Sigmoid colon (tissue), 7 donors: ENCODE measurements around the gene MCF2L. TPM values are rescaled to one million over a fixed set of nuclear protein-coding genes. Genes with fewer than 3 reads are reported as not detected.
A peak's percentile ranks its signal among the peaks of the same experiment; 100 is the strongest.
"Not testable (repeated sequence)": the region's sequence is repeated elsewhere in the genome, so short reads cannot be mapped to it uniquely, and the experiment has no call there.

Source experiments
- DNase-seq: peaks from one replicate; pipeline ENCODE4 v3.0.0-alpha.2; 2019
- H3K27ac ChIP-seq, 4 donors: fragments of 200-600 bp; sonication (generic); one replicate each; pipeline ENCODE4 v1.5.1; 2016 to 2019; ENCODE audit warnings: mild to moderate bottlenecking in 1 of 4
- H3K27me3 ChIP-seq, 3 donors: fragments of 200-600 bp; sonication (generic); one replicate each; pipeline ENCODE4 v1.5.1; 2019; ENCODE audit warnings: mild to moderate bottlenecking in 1 of 3
- H3K36me3 ChIP-seq, 4 donors: fragments of 200-600 bp; sonication (generic); one replicate each; pipeline ENCODE4 v1.5.1; 2016 to 2019
- H3K4me1 ChIP-seq, 4 donors: fragments of 200-600 bp; sonication (generic); one replicate each; pipeline ENCODE4 v1.5.1; 2017 to 2019
- H3K4me3 ChIP-seq, 4 donors: fragments of 200-600 bp; sonication (generic); one replicate each; pipeline ENCODE4 v1.5.1; 2017 to 2019; ENCODE audit warnings: mild to moderate bottlenecking in 2 of 4, moderate library complexity in 1 of 4
- H3K9me3 ChIP-seq, 4 donors: fragments of 200-600 bp in 3 of 4; sonication (generic) in 3 of 4; one replicate each; pipeline versions ENCODE4 v1.5.1 to v1.6.1; 2013 to 2019
- EP300 ChIP-seq, 4 donors: sonication (generic); formaldehyde crosslinking; IDR thresholded peaks; one replicate each; pipeline ENCODE4 v1.6.1; 2017; ENCODE audit warnings: antibody characterized with exemption in 4 of 4
- POLR2A ChIP-seq, 2 donors: fragments of 450-650 bp; IDR thresholded peaks; one replicate each; pipeline ENCODE4 v1.6.1; 2016; ENCODE audit warnings: antibody characterized with exemption in 2 of 2, mild to moderate bottlenecking in 2 of 2, moderate library complexity in 2 of 2
- POLR2AphosphoS5 ChIP-seq, 4 donors: sonication (generic); formaldehyde crosslinking; IDR thresholded peaks; one replicate each; pipeline ENCODE4 v1.6.1; 2017; ENCODE audit warnings: antibody characterized with exemption in 4 of 4
- WGBS, 2 donors: extraction: QIAGEN DNeasy Blood & Tissue Kit; methylation state at CpG; one replicate each; pipeline ENCODE4 v1.1.7; 2013; 5-methylcytosine and 5-hydroxymethylcytosine counted together
- intact Hi-C: fragments of 100-400 bp; cut with DNase I; formaldehyde crosslinking; loops from one replicate; pipeline ENCODE4 v1.15.1; 2023
- polyA plus RNA-seq, 3 donors: library from polyadenylated mRNA; stranded (reverse); fragments of 200-250 nt; gene quantifications; one replicate each; pipeline ENCODE4 v1.2.3, GENCODE V29; 2013
- total RNA-seq, 4 donors: library from RNA; depleted of rRNA; stranded (reverse); fragments of >200 nt; gene quantifications; one replicate each; pipeline ENCODE4 v1.1.0, GENCODE V29; 2016
- TF ChIP-seq, protein P1 (sequence below), 4 experiments: fragments of 450-650 bp in 3 of 4; fragments of 200-600 bp in 1 of 4; IDR thresholded peaks; one replicate each; pipeline ENCODE4 v1.5.1; 2016 to 2019; ENCODE audit warnings: antibody characterized with exemption in 4 of 4, mild to moderate bottlenecking in 3 of 4, moderate library complexity in 2 of 4
- donor health status: healthy with polysubstance abuse.
- donor health status: Bipolar disorder and iron deficiency.
- donor health status: healthy.

The MCF2L gene
- total and polyA plus RNA-seq, 7 donors, result 7.5 to 59.9 (median 20.2) TPM

GRCh38 chr13:113029061-113029445, 60.0 kb downstream of the MCF2L start:
- no peak overlapping the region for H3K27ac ChIP-seq
- TF ChIP-seq EP300 (IDR thresholded peaks at IDR 0.05) (no peak), POLR2A (IDR thresholded peaks at IDR 0.05) (no peak), POLR2AphosphoS5 (IDR thresholded peaks at IDR 0.05) (no peak)
- TF ChIP-seq, protein P1, sequence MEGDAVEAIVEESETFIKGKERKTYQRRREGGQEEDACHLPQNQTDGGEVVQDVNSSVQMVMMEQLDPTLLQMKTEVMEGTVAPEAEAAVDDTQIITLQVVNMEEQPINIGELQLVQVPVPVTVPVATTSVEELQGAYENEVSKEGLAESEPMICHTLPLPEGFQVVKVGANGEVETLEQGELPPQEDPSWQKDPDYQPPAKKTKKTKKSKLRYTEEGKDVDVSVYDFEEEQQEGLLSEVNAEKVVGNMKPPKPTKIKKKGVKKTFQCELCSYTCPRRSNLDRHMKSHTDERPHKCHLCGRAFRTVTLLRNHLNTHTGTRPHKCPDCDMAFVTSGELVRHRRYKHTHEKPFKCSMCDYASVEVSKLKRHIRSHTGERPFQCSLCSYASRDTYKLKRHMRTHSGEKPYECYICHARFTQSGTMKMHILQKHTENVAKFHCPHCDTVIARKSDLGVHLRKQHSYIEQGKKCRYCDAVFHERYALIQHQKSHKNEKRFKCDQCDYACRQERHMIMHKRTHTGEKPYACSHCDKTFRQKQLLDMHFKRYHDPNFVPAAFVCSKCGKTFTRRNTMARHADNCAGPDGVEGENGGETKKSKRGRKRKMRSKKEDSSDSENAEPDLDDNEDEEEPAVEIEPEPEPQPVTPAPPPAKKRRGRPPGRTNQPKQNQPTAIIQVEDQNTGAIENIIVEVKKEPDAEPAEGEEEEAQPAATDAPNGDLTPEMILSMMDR (IDR thresholded peaks at IDR 0.05), result no peak
- no peak for DNase-seq
- no peaks in the 10 kb centered on the region for H3K9me3 ChIP-seq
- intact Hi-C loops, result loop anchor here (5.0 kb wide), 1 partner anchor 87 kb away; no protein-coding TSS in a partner anchor
- H3K36me3 ChIP-seq, result no peaks in the 10 kb centered on the region
- H3K4me3 ChIP-seq, result no peak overlapping the region
- H3K4me1 ChIP-seq, result no peaks in the 10 kb centered on the region
- 84 to 88% methylated on average over 10 of the region's 10 CpGs for WGBS, 2 donors
- peaks cover 0 to 33% (median 4%) of the 10 kb centered on the region in 3 donors for H3K27me3 ChIP-seq

DNA sequence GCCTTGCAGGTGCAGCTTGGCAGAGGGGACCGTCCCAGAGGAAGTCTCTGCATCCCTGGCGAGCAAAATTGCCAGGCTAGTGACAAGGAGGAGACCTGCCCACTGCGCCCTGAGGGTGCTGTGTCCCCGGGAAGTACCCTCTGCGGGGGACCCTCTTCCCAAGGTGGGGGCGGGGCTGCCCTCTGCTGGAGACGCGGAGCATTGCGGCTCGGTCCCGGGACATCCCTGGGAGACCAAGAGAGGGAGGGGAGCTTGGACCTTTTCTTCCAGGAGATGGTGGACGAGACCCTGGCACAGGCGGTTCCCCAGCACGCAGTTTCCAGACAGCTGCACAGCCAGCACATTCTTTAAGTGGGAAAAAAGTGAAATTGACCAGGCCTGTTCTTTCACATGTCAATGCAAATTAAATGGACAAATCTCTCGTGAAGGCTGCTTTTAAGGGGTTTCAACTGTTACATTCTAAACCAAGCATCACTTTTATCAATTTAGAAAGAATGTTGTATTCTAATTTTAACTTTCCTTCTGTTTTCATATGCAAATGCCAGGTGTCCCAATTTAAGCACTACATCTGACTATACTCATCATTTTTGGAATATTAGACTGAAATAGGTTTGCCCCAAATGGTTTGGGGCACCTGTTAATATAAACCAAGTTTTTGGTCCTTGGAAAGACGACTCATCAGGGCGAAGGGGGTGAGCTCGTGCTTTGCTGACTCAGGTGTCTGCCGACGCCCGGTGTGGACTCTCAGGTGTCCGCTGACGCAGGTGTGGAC, 60.7 kb downstream of the MCF2L start:
- Histone ChIP-seq H3K27ac (no peak overlapping the region), H3K9me3 (no peaks in the 10 kb centered on the region), H3K4me3 (no peak overlapping the region), H3K4me1 (peaks cover 0 to under 1% (median 0%) of the 10 kb centered on the region in 4 donors), H3K36me3 (no peaks in the 10 kb centered on the region), H3K27me3 (peaks cover 0 to 33% (median 4%) of the 10 kb centered on the region in 3 donors)
- intact Hi-C loops, result loop anchor here (5.0 to 10.0 kb wide), 2 partner anchors 87 to 365 kb away; no protein-coding TSS in a partner anchor
- DNase-seq, result no peak
- WGBS, 2 donors, result 39 to 40% methylated on average over 23 of the region's 23 CpGs
- no peak for TF ChIP-seq POLR2AphosphoS5 (IDR thresholded peaks at IDR 0.05)
- TF ChIP-seq, protein P1 (IDR thresholded peaks at IDR 0.05), result peak in 3 of 4 experiments; percentile 52 to 58 (median 58)

- not testable (repeated sequence) for H3K4me3 ChIP-seq, H3K9me3 ChIP-seq, H3K36me3 ChIP-seq, H3K4me1 ChIP-seq, DNase-seq, H3K27ac ChIP-seq
- peaks cover 0 to 33% (median 4%) of the 10 kb centered on the region in 3 donors for H3K27me3 ChIP-seq
- intact Hi-C loops, result loop anchor here (10.0 kb wide), 1 partner anchor 365 kb away; no protein-coding TSS in a partner anchor
- WGBS, 2 donors, result 88 to 94% methylated on average over 38 of the region's 38 CpGs
Observed at GRCh38 chr13:113030259-113030640, 61.2 kb downstream of the MCF2L start.

GRCh38 chr13:113031465-113031864, 62.5 kb downstream of the MCF2L start:
- Histone ChIP-seq H3K9me3 (no peaks in the 10 kb centered on the region), H3K27me3 (peaks cover 0 to 27% (median 0%) of the 10 kb centered on the region in 3 donors), H3K27ac (no peak overlapping the region), H3K4me3 (no peak overlapping the region), H3K4me1 (peaks cover 0 to 8% (median 1%) of the 10 kb centered on the region in 4 donors), H3K36me3 (no peaks in the 10 kb centered on the region)
- TF ChIP-seq POLR2AphosphoS5 (IDR thresholded peaks at IDR 0.05) (no peak), POLR2A (IDR thresholded peaks at IDR 0.05) (no peak), EP300 (IDR thresholded peaks at IDR 0.05) (no peak)
- TF ChIP-seq, protein P1 (IDR thresholded peaks at IDR 0.05), result no peak
- intact Hi-C loops, result loop anchor here (10.0 kb wide), 1 partner anchor 363 kb away; no protein-coding TSS in a partner anchor
- no peak for DNase-seq
- WGBS, 2 donors, result 81 to 84% methylated on average over 7 of the region's 7 CpGs

- Histone ChIP-seq H3K9me3 (no peaks in the 10 kb centered on the region), H3K36me3 (no peaks in the 10 kb centered on the region), H3K4me1 (peaks cover 0 to 8% (median 1%) of the 10 kb centered on the region in 4 donors), H3K4me3 (no peak overlapping the region), H3K27ac (no peak overlapping the region), H3K27me3 (peaks cover 0 to 24% (median 0%) of the 10 kb centered on the region in 3 donors)
- WGBS, 2 donors, result 88 to 90% methylated on average over 10 of the region's 10 CpGs
- no peak for DNase-seq
- intact Hi-C loops, result loop anchor here (10.0 kb wide), 1 partner anchor 363 kb away; no protein-coding TSS in a partner anchor
- TF ChIP-seq POLR2AphosphoS5 (IDR thresholded peaks at IDR 0.05) (no peak), POLR2A (IDR thresholded peaks at IDR 0.05) (no peak), EP300 (IDR thresholded peaks at IDR 0.05) (no peak)
- TF ChIP-seq, protein P1 (IDR thresholded peaks at IDR 0.05), result no peak
Observed at GRCh38 chr13:113032291-113032690, 63.3 kb downstream of the MCF2L start.
